ENCODE results near the gene ISG15.

ISG15 gene

DNA sequence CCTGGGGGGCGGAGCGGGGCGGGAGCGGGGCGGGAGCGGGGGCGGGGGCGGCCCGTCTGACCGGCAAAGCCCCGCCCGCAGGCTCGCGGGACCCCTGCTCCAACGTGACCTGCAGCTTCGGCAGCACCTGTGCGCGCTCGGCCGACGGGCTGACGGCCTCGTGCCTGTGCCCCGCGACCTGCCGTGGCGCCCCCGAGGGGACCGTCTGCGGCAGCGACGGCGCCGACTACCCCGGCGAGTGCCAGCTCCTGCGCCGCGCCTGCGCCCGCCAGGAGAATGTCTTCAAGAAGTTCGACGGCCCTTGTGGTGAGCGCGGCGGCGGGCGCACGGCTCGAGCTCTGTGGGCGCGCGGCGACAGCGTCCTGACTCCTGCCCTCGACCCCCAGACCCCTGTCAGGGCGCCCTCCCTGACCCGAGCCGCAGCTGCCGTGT is 27.8 kb downstream of the ISG15 start:
- FAIRE-seq, result no peak
- no peak for DNase-seq (ENCODE audit: insufficient read length)
- no peak for TF ChIP-seq POLR2A (IDR thresholded peaks at IDR 0.05; ENCODE audit: low read depth, low read length)
- TF ChIP-seq TAF1 (IDR thresholded peaks at IDR 0.05; ENCODE audit: borderline replicate concordance, low read depth, low read length), result no peak
- no peak for TF ChIP-seq POLR2AphosphoS5 (IDR thresholded peaks at IDR 0.05; ENCODE audit: low read depth, low read length)

GRCh38 chr1:1041873-1042272 is 28.6 kb downstream of the ISG15 start:
- DNase-seq (ENCODE audit: insufficient read length) (no peak), FAIRE-seq (no peak)
- TF ChIP-seq POLR2AphosphoS5 (IDR thresholded peaks at IDR 0.05; ENCODE audit: low read depth, low read length) (no peak), TAF1 (IDR thresholded peaks at IDR 0.05; ENCODE audit: borderline replicate concordance, low read depth, low read length) (no peak), POLR2A (IDR thresholded peaks at IDR 0.05; ENCODE audit: low read depth, low read length) (no peak)

- DNase-seq (ENCODE audit: insufficient read length), result no peak
- no peak for TF ChIP-seq TAF1 (IDR thresholded peaks at IDR 0.05; ENCODE audit: borderline replicate concordance, low read depth, low read length)
- TF ChIP-seq POLR2A (IDR thresholded peaks at IDR 0.05; ENCODE audit: low read depth, low read length), result no peak
- TF ChIP-seq POLR2AphosphoS5 (IDR thresholded peaks at IDR 0.05; ENCODE audit: low read depth, low read length), result no peak
- FAIRE-seq, result no peak
Observed at GRCh38 chr1:1042835-1043234, 29.5 kb downstream of the ISG15 start.

DNA sequence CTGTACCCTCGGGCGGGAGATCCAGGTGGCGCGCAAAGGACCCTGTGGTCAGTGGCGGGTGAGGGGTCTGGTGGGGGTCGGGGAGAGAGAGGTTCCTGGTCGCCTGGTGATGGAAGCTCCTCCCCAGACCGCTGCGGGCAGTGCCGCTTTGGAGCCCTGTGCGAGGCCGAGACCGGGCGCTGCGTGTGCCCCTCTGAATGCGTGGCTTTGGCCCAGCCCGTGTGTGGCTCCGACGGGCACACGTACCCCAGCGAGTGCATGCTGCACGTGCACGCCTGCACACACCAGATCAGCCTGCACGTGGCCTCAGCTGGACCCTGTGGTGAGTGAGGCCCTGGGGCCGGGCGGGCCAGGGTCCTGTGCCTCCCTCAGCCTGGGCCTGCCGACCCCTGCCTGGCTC is 30.1 kb downstream of the ISG15 start:
- DNase-seq (ENCODE audit: insufficient read length), result no peak
- no peak for FAIRE-seq
- TF ChIP-seq POLR2A (IDR thresholded peaks at IDR 0.05; ENCODE audit: low read depth, low read length) (no peak), POLR2AphosphoS5 (IDR thresholded peaks at IDR 0.05; ENCODE audit: low read depth, low read length) (no peak), TAF1 (IDR thresholded peaks at IDR 0.05; ENCODE audit: borderline replicate concordance, low read depth, low read length) (no peak)

- FAIRE-seq (no peak), DNase-seq (ENCODE audit: insufficient read length) (no peak)
- no peak for TF ChIP-seq TAF1 (IDR thresholded peaks at IDR 0.05; ENCODE audit: borderline replicate concordance, low read depth, low read length)
- TF ChIP-seq POLR2AphosphoS5 (IDR thresholded peaks at IDR 0.05; ENCODE audit: low read depth, low read length), result no peak
- no peak for TF ChIP-seq POLR2A (IDR thresholded peaks at IDR 0.05; ENCODE audit: low read depth, low read length)
Observed at GRCh38 chr1:1043921-1044320, 30.6 kb downstream of the ISG15 start.

GRCh38 chr1:1044455-1045078 is 31.3 kb downstream of the ISG15 start:
- FAIRE-seq (no peak), DNase-seq (ENCODE audit: insufficient read length) (no peak)
- TF ChIP-seq POLR2AphosphoS5 (IDR thresholded peaks at IDR 0.05; ENCODE audit: low read depth, low read length), result no peak
- TF ChIP-seq POLR2A (IDR thresholded peaks at IDR 0.05; ENCODE audit: low read depth, low read length), result no peak
- TF ChIP-seq TAF1 (IDR thresholded peaks at IDR 0.05; ENCODE audit: borderline replicate concordance, low read depth, low read length), result no peak

DNA sequence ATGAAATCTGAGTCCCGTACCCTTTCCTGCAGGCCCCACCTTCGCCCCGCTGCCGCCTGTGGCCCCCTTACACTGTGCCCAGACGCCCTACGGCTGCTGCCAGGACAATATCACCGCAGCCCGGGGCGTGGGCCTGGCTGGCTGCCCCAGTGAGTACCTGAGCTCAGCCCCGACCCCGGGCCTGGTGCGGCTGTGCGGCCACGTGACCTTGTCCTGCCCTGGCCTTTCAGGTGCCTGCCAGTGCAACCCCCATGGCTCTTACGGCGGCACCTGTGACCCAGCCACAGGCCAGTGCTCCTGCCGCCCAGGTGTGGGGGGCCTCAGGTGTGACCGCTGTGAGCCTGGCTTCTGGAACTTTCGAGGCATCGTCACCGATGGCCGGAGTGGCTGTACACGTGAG is 31.8 kb downstream of the ISG15 start:
- FAIRE-seq (no peak), DNase-seq (ENCODE audit: insufficient read length) (no peak)
- TF ChIP-seq POLR2AphosphoS5 (IDR thresholded peaks at IDR 0.05; ENCODE audit: low read depth, low read length), result no peak
- TF ChIP-seq TAF1 (IDR thresholded peaks at IDR 0.05; ENCODE audit: borderline replicate concordance, low read depth, low read length), result no peak
- no peak for TF ChIP-seq POLR2A (IDR thresholded peaks at IDR 0.05; ENCODE audit: low read depth, low read length)

- DNase-seq (ENCODE audit: insufficient read length), result no peak
- TF ChIP-seq TAF1 (IDR thresholded peaks at IDR 0.05; ENCODE audit: borderline replicate concordance, low read depth, low read length), result no peak
- no peak for TF ChIP-seq POLR2AphosphoS5 (IDR thresholded peaks at IDR 0.05; ENCODE audit: low read depth, low read length)
- no peak for TF ChIP-seq POLR2A (IDR thresholded peaks at IDR 0.05; ENCODE audit: low read depth, low read length)
- FAIRE-seq, result no peak
Observed at GRCh38 chr1:1046243-1046642, 32.9 kb downstream of the ISG15 start.

DNA sequence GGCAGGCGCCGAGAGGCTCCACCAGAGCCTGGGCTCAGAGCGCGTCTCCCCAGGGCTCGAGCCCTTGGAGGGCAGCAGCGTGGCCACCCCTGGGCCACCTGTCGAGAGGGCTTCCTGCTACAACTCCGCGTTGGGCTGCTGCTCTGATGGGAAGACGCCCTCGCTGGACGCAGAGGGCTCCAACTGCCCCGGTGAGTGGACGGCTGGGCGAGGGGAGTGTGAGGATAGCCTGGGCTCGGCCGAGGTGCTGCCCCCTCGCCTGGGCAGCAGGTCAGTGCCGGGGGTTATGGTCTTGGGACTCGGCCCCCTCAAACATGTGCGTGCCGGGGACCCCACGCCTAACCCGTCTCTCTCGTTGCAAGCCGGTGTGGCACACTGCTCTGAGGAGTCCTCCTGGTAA is 33.5 kb downstream of the ISG15 start:
- DNase-seq (ENCODE audit: insufficient read length), result no peak
- TF ChIP-seq POLR2A (IDR thresholded peaks at IDR 0.05; ENCODE audit: low read depth, low read length) (no peak), TAF1 (IDR thresholded peaks at IDR 0.05; ENCODE audit: borderline replicate concordance, low read depth, low read length) (no peak), POLR2AphosphoS5 (IDR thresholded peaks at IDR 0.05; ENCODE audit: low read depth, low read length) (no peak)
- no peak for FAIRE-seq

GRCh38 chr1:1047407-1047806 is 34.1 kb downstream of the ISG15 start:
- TF ChIP-seq POLR2AphosphoS5 (IDR thresholded peaks at IDR 0.05; ENCODE audit: low read depth, low read length) (no peak), POLR2A (IDR thresholded peaks at IDR 0.05; ENCODE audit: low read depth, low read length) (no peak), TAF1 (IDR thresholded peaks at IDR 0.05; ENCODE audit: borderline replicate concordance, low read depth, low read length) (no peak)
- no peak for DNase-seq (ENCODE audit: insufficient read length)

GRCh38 chr1:1047963-1048362 is 34.7 kb downstream of the ISG15 start:
- TF ChIP-seq POLR2A (IDR thresholded peaks at IDR 0.05; ENCODE audit: low read depth, low read length) (no peak), POLR2AphosphoS5 (IDR thresholded peaks at IDR 0.05; ENCODE audit: low read depth, low read length) (no peak), TAF1 (IDR thresholded peaks at IDR 0.05; ENCODE audit: borderline replicate concordance, low read depth, low read length) (no peak)
- DNase-seq (ENCODE audit: insufficient read length), result no peak
- no peak for FAIRE-seq

More at GRCh38 chr1:1047407-1047806, 34.1 kb downstream of the ISG15 start:
- no peak for FAIRE-seq

DNA sequence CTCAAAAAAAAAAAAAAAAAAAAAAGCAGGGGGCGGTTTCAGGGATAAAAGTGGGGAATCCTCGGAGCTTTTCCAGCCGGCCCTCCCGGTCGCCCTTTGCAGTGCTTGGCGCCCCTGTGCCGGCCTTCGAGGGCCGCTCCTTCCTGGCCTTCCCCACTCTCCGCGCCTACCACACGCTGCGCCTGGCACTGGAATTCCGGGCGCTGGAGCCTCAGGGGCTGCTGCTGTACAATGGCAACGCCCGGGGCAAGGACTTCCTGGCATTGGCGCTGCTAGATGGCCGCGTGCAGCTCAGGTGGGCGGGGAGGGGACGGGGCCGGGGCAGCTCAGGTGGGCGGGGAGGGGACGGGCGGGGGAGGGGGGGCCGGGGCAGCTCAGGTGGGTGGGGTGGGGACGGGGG is 35.5 kb downstream of the ISG15 start:
- no peak for TF ChIP-seq POLR2AphosphoS5 (IDR thresholded peaks at IDR 0.05; ENCODE audit: low read depth, low read length)
- TF ChIP-seq POLR2A (IDR thresholded peaks at IDR 0.05; ENCODE audit: low read depth, low read length), result no peak
- no peak for TF ChIP-seq TAF1 (IDR thresholded peaks at IDR 0.05; ENCODE audit: borderline replicate concordance, low read depth, low read length)
- FAIRE-seq (no peak), DNase-seq (ENCODE audit: insufficient read length) (no peak)
